Neural cell (in vitro differentiated cells): Measurements from ENCODE around the gene PEMT. TPM values are rescaled to one million over a fixed set of nuclear protein-coding genes. Genes with fewer than 3 reads are reported as not detected.

Source experiments
- H2AFZ ChIP-seq: fragments of 200-600, 300-800 bp; sonication (generic), shearing (Covaris generic); 2 replicates; pipeline ENCODE4 v1.6.0; 2014; ENCODE audit warnings: low read depth, mild to moderate bottlenecking, antibody characterized with exemption, low read length, moderate library complexity
- H3F3A ChIP-seq: fragments of 200-600 bp; shearing (Covaris generic); 2 replicates; pipeline ENCODE4 v1.6.1; 2016; ENCODE audit warnings: mild to moderate bottlenecking, moderate library complexity, mixed read lengths, antibody characterized with exemption, low read length; ENCODE audit not compliant: insufficient read depth, poor library complexity, severe bottlenecking
- H3K27ac ChIP-seq: fragments of 200-600, 300-800 bp; sonication (generic), shearing (Covaris generic); 2 replicates; pipeline ENCODE4 v1.5.1; 2014; ENCODE audit warnings: mild to moderate bottlenecking, low read length, moderate library complexity
- H3K27me3 ChIP-seq: fragments of 300-800, 200-600 bp; sonication (generic), shearing (Covaris generic); 2 replicates; pipeline ENCODE4 v1.6.0; 2014; ENCODE audit warnings: mild to moderate bottlenecking, low read depth, low read length, moderate library complexity; ENCODE audit not compliant: insufficient read depth
- H3K36me3 ChIP-seq: fragments of 300-800, 200-600 bp; sonication (generic), shearing (Covaris generic); 2 replicates; pipeline ENCODE4 v1.5.1; 2014; ENCODE audit warnings: mild to moderate bottlenecking, antibody characterized with exemption, low read length, moderate library complexity; ENCODE audit not compliant: insufficient read depth
- H3K4me2 ChIP-seq: fragments of 300-800, 200-600 bp; sonication (generic), shearing (Covaris generic); 2 replicates; pipeline ENCODE4 v1.6.0; 2014; ENCODE audit warnings: mild to moderate bottlenecking, low read length
- H3K4me3 ChIP-seq: fragments of 300-800, 200-600 bp; sonication (generic), shearing (Covaris generic); 2 replicates; pipeline ENCODE4 v1.5.1; 2014; ENCODE audit warnings: mild to moderate bottlenecking, low read length, moderate library complexity
- H3K79me2 ChIP-seq: fragments of 200-600 bp; shearing (Covaris generic); replicated peaks from 2 replicates; pipeline ENCODE4 v1.6.0; 2014; ENCODE audit warnings: mild to moderate bottlenecking, low read length, moderate library complexity; ENCODE audit not compliant: insufficient read depth
- H3K9ac ChIP-seq: fragments of 300-800, 200-600 bp; sonication (generic), shearing (Covaris generic); 2 replicates; pipeline ENCODE4 v1.6.1; 2016; ENCODE audit warnings: mild to moderate bottlenecking, low read length, mixed read lengths
- H3K9me2 ChIP-seq: fragments of 200-600 bp; shearing (Covaris generic); 2 replicates; pipeline ENCODE4 v1.6.1; 2016; ENCODE audit warnings: mild to moderate bottlenecking, low read length, mixed read lengths; ENCODE audit not compliant: insufficient read depth
- H3K9me3 ChIP-seq: fragments of 200-600, 300-800 bp; sonication (generic), shearing (Covaris generic); 2 replicates; pipeline ENCODE4 v1.6.1; 2016; ENCODE audit warnings: mild to moderate bottlenecking, mixed run types, low read length, moderate library complexity, mixed read lengths
- H4K20me1 ChIP-seq: fragments of 200-600 bp; shearing (Covaris generic); 2 replicates; pipeline ENCODE4 v1.6.1; 2016; ENCODE audit warnings: mild to moderate bottlenecking, mixed run types; ENCODE audit not compliant: insufficient read depth
- CTCF ChIP-seq: fragments of 450-650 bp; IDR thresholded peaks from 2 replicates; pipeline ENCODE4 v1.5.1; 2014; ENCODE audit warnings: antibody characterized with exemption, mild to moderate bottlenecking, moderate library complexity; ENCODE audit not compliant: poor library complexity, severe bottlenecking
- EP300 ChIP-seq: fragments of 450-650 bp; conservative IDR thresholded peaks from 2 replicates; pipeline ENCODE4 v1.6.1; 2014; ENCODE audit warnings: antibody characterized with exemption, mild to moderate bottlenecking, moderate library complexity; ENCODE audit not compliant: poor library complexity, severe bottlenecking
- EZH2 ChIP-seq: fragments of 200-600, 300-800 bp; shearing (Covaris generic), sonication (generic); IDR thresholded peaks from 2 replicates; pipeline ENCODE4 v1.6.1; 2014; ENCODE audit warnings: antibody characterized with exemption, low read length, borderline replicate concordance, mild to moderate bottlenecking; ENCODE audit not compliant: insufficient read depth, poor library complexity, severe bottlenecking
- MXI1 ChIP-seq: fragments of 450-650 bp; conservative IDR thresholded peaks from 2 replicates; pipeline ENCODE4 v1.6.1; 2014; ENCODE audit warnings: antibody characterized with exemption, mild to moderate bottlenecking; ENCODE audit not compliant: poor library complexity, severe bottlenecking
- POLR2AphosphoS5 ChIP-seq: IDR thresholded peaks from 2 replicates; pipeline ENCODE4 v1.6.1; 2012
- RAD21 ChIP-seq: fragments of 450-650 bp; conservative IDR thresholded peaks from 2 replicates; pipeline ENCODE4 v1.6.1; 2014; ENCODE audit warnings: antibody characterized with exemption, mild to moderate bottlenecking, moderate library complexity
- REST ChIP-seq: IDR thresholded peaks from 2 replicates; pipeline ENCODE4 v1.6.1; 2012; ENCODE audit warnings: borderline replicate concordance
- SMC3 ChIP-seq: fragments of 450-650 bp; conservative IDR thresholded peaks from 2 replicates; pipeline ENCODE4 v1.6.1; 2014; ENCODE audit warnings: antibody characterized with exemption, mild to moderate bottlenecking, moderate library complexity; ENCODE audit not compliant: poor library complexity
- TAF1 ChIP-seq: IDR thresholded peaks from 2 replicates; pipeline ENCODE4 v1.6.1; 2012; ENCODE audit warnings: low read depth
- polyA plus RNA-seq: library from polyadenylated mRNA; depleted of rRNA; stranded (reverse); fragments of >200 nt; gene quantifications from 2 replicates; pipeline ENCODE4 v1.2.3, GENCODE V29; 2014

Gene PEMT
- polyA plus RNA-seq, 1 donor from 2014 or later = 71.7 TPM

- no peak overlapping the region for H3K4me3 ChIP-seq
- H3K79me2 ChIP-seq = peaks cover 10% of the 10 kb centered on the region
- H3K9ac ChIP-seq = no peak overlapping the region
- no peaks in the 10 kb centered on the region for H3K27me3 ChIP-seq
- H3K9me2 ChIP-seq = no peaks in the 10 kb centered on the region
- H2AFZ ChIP-seq = no peak overlapping the region
- no peaks in the 10 kb centered on the region for H3K9me3 ChIP-seq
- TF ChIP-seq RAD21 (no peak), EZH2 (no peak), SMC3 (no peak), REST (no peak), POLR2AphosphoS5 (no peak), MXI1 (no peak), CTCF (no peak), TAF1 (no peak), EP300 (no peak)
- no peak overlapping the region for H3K27ac ChIP-seq
- H3K4me2 ChIP-seq = no peak overlapping the region
- no peaks in the 10 kb centered on the region for H3K36me3 ChIP-seq
- no peaks in the 10 kb centered on the region for H3F3A ChIP-seq
- H4K20me1 ChIP-seq = no peaks in the 10 kb centered on the region
Measured at GRCh38 chr17:17485420-17485819, 106.1 kb downstream of the PEMT start.

GRCh38 chr17:17484451-17484899 is 107.0 kb downstream of the PEMT start:
- TF ChIP-seq EZH2 = no peak
- TF ChIP-seq SMC3 = no peak
- TF ChIP-seq EP300 = no peak
- TF ChIP-seq POLR2AphosphoS5 = no peak
- TF ChIP-seq TAF1 = no peak
- TF ChIP-seq MXI1 = no peak
- no peak for TF ChIP-seq CTCF
- TF ChIP-seq RAD21 = no peak
- no peak for TF ChIP-seq REST
- Histone ChIP-seq H2AFZ (no peak overlapping the region), H3K36me3 (no peaks in the 10 kb centered on the region), H3K4me2 (no peak overlapping the region), H3K27me3 (no peaks in the 10 kb centered on the region), H3K4me3 (no peak overlapping the region), H3K9me2 (no peaks in the 10 kb centered on the region), H3F3A (no peaks in the 10 kb centered on the region), H3K9me3 (no peaks in the 10 kb centered on the region), H3K79me2 (peaks cover 15% of the 10 kb centered on the region), H4K20me1 (no peaks in the 10 kb centered on the region), H3K9ac (no peak overlapping the region), H3K27ac (no peak overlapping the region)
